Glutamatergic neuron (in vitro differentiated cells): ENCODE data around the gene ALG10. TPM values are rescaled to one million over a fixed set of nuclear protein-coding genes. Genes with fewer than 3 reads are reported as not detected.
"Not testable (repeated sequence)": the region's sequence is repeated elsewhere in the genome, so short reads cannot be mapped to it uniquely, and the experiment has no call there.

Source experiments
- DNase-seq: peaks from one replicate; pipeline ENCODE4 v3.0.0; 2022
- H3K27ac Mint-ChIP-seq: one replicate; pipeline ENCODE4 v1.8.0; 2020; ENCODE audit warnings: mild to moderate bottlenecking, mixed read lengths, inconsistent platforms; ENCODE audit not compliant: unreplicated experiment
- H3K27me3 Mint-ChIP-seq: one replicate; pipeline ENCODE4 v1.8.0; 2020; ENCODE audit warnings: mild to moderate bottlenecking, moderate library complexity, mixed read lengths, inconsistent platforms; ENCODE audit not compliant: unreplicated experiment
- H3K36me3 Mint-ChIP-seq: one replicate; pipeline ENCODE4 v1.8.0; 2020; ENCODE audit warnings: mild to moderate bottlenecking, mixed read lengths, inconsistent platforms; ENCODE audit not compliant: unreplicated experiment
- H3K4me1 Mint-ChIP-seq: one replicate; pipeline ENCODE4 v1.8.0; 2020; ENCODE audit warnings: mild to moderate bottlenecking, low read depth, mixed read lengths, inconsistent platforms; ENCODE audit not compliant: unreplicated experiment
- H3K4me3 Mint-ChIP-seq: one replicate; pipeline ENCODE4 v1.8.0; 2020; ENCODE audit warnings: mild to moderate bottlenecking, mixed read lengths, inconsistent platforms; ENCODE audit not compliant: unreplicated experiment
- H3K9me3 Mint-ChIP-seq: one replicate; pipeline ENCODE4 v1.8.0; 2020; ENCODE audit warnings: mild to moderate bottlenecking, moderate library complexity, mixed read lengths, inconsistent platforms; ENCODE audit not compliant: unreplicated experiment
- total RNA-seq: library from RNA; stranded (reverse); fragmentation: NEBNext Ultra II Directional; extraction: Animal tissue kit (Norgen Biotek cat#: 25700); gene quantifications from one replicate; pipeline ENCODE4 v1.2.1, GENCODE V29; 2021; ENCODE audit not compliant: unreplicated experiment
- TF ChIP-seq, protein P1 (sequence below): fragments of 200-600 bp; sonication (generic); IDR thresholded peaks from one replicate; pipeline ENCODE4 v1.5.0; 2021; ENCODE audit not compliant: partially characterized antibody, unreplicated experiment

The ALG10 gene
- total RNA-seq, 1 donor from 2014 or later = 16.8 TPM

GRCh38 chr12:34033628-34034296 lies 11.5 kb downstream of the ALG10 start:
- TF ChIP-seq, protein P1, sequence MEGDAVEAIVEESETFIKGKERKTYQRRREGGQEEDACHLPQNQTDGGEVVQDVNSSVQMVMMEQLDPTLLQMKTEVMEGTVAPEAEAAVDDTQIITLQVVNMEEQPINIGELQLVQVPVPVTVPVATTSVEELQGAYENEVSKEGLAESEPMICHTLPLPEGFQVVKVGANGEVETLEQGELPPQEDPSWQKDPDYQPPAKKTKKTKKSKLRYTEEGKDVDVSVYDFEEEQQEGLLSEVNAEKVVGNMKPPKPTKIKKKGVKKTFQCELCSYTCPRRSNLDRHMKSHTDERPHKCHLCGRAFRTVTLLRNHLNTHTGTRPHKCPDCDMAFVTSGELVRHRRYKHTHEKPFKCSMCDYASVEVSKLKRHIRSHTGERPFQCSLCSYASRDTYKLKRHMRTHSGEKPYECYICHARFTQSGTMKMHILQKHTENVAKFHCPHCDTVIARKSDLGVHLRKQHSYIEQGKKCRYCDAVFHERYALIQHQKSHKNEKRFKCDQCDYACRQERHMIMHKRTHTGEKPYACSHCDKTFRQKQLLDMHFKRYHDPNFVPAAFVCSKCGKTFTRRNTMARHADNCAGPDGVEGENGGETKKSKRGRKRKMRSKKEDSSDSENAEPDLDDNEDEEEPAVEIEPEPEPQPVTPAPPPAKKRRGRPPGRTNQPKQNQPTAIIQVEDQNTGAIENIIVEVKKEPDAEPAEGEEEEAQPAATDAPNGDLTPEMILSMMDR = peak; percentile 69
- H3K27me3 Mint-ChIP-seq = no peaks in the 10 kb centered on the region
- H3K27ac Mint-ChIP-seq = no peak overlapping the region
- no peaks in the 10 kb centered on the region for H3K4me1 Mint-ChIP-seq
- H3K36me3 Mint-ChIP-seq = no peaks in the 10 kb centered on the region
- no peak for DNase-seq
- no peaks in the 10 kb centered on the region for H3K9me3 Mint-ChIP-seq
- no peak overlapping the region for H3K4me3 Mint-ChIP-seq

DNA sequence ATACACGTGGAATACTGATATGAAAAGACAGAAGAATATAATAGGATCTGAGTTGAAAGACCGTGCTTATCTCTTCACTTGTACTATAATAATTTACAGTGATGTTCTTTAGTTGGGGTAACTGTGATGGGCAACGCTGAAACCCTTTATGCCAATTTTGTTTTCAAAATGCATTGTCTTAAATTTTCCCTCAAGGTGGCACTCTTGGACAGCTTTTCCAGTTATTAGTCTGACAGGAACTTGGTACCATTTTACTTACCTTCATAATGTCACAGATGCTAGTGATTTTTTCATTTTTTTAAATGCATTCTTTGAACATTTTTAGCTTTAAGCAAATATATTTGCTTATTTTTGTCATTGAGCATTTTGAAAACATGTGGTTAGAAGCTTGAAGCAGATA lies 16.1 kb downstream of the ALG10 start:
- DNase-seq, H3K27ac Mint-ChIP-seq, H3K36me3 Mint-ChIP-seq, H3K4me1 Mint-ChIP-seq, H3K4me3 Mint-ChIP-seq, H3K27me3 Mint-ChIP-seq, H3K9me3 Mint-ChIP-seq: not testable (repeated sequence)

DNA sequence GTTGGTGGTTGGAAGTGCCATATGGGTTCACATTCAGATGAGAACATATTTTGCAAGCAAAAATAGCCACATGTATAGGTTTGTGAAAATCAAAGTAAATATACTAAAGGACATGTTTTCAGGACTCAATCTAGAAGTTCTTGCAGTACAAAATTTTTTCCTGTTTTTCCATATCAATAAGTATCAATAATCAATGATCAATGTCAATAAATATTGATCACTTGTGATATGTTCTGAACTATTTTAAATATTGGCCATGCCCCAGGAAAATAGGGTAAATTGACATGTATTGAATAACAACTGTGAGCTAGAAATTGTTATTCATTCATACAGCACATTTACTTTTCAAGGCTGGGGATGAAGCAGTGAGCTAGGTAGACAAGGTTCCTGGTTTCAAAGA lies 24.3 kb downstream of the ALG10 start:
- H3K27ac Mint-ChIP-seq = no peak overlapping the region
- peaks cover 8% of the 10 kb centered on the region for H3K9me3 Mint-ChIP-seq
- peaks cover 2% of the 10 kb centered on the region for H3K27me3 Mint-ChIP-seq
- TF ChIP-seq, protein P1 = no peak
- H3K36me3 Mint-ChIP-seq = peaks cover 15% of the 10 kb centered on the region
- no peak for DNase-seq
- no peak overlapping the region for H3K4me3 Mint-ChIP-seq
- no peaks in the 10 kb centered on the region for H3K4me1 Mint-ChIP-seq

GRCh38 chr12:34047855-34048254 lies 25.6 kb downstream of the ALG10 start:
- H3K9me3 Mint-ChIP-seq, H3K27ac Mint-ChIP-seq, H3K4me1 Mint-ChIP-seq, H3K27me3 Mint-ChIP-seq, H3K4me3 Mint-ChIP-seq, DNase-seq: not testable (repeated sequence)
- peaks cover 15% of the 10 kb centered on the region for H3K36me3 Mint-ChIP-seq

DNA sequence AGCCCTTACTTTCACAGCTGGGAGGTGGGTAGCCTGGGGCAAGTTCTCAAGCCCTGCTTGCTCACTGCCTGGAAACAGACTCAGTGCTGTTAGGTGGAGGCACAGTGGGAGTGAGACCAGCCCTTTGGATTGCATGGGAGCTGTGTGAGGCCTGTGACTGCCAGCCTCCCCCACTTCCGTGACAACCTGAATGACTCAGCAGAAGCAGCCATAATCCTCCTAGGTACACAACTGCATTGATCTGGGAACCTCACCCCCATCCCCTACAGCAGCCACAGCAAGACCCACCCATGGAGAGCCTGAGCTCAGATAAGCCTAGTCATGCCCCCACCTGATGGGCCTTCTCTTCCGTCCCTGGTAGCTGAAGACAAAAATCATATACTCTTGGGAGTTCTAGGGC lies 26.4 kb downstream of the ALG10 start:
- Mint-ChIP-seq H3K4me1 (no peaks in the 10 kb centered on the region), H3K27ac (no peak overlapping the region), H3K9me3 (peaks cover 8% of the 10 kb centered on the region)

GRCh38 chr12:34051486-34051885 lies 29.2 kb downstream of the ALG10 start:
- Mint-ChIP-seq H3K27ac (no peak overlapping the region), H3K9me3 (peaks cover 8% of the 10 kb centered on the region), H3K36me3 (peaks cover 15% of the 10 kb centered on the region), H3K4me3 (no peak overlapping the region), H3K4me1 (no peaks in the 10 kb centered on the region), H3K27me3 (peaks cover 2% of the 10 kb centered on the region)
- no peak for DNase-seq
- TF ChIP-seq, protein P1 = no peak

More for the DNA sequence above, 26.4 kb downstream of the ALG10 start:
- DNase-seq = no peak
- Mint-ChIP-seq H3K4me3 (no peak overlapping the region), H3K27me3 (peaks cover 2% of the 10 kb centered on the region), H3K36me3 (peaks cover 15% of the 10 kb centered on the region)
- TF ChIP-seq, protein P1 = no peak
